OCI-LY1 (cell line): ENCODE results near the gene PPARD.

Experiments used
- H2AFZ ChIP-seq: fragments of 200-600 bp; sonication (generic), shearing (Covaris generic); 2 replicates; pipeline ENCODE4 v1.6.0; 2014; ENCODE audit warnings: antibody characterized with exemption, mild to moderate bottlenecking, low read length
- H3F3A ChIP-seq: fragments of 200-600 bp; sonication (generic), shearing (Covaris generic); 2 replicates; pipeline ENCODE4 v1.6.0; 2014; ENCODE audit warnings: mild to moderate bottlenecking, antibody characterized with exemption, low read length, moderate library complexity; ENCODE audit not compliant: insufficient read depth
- H3K27ac ChIP-seq: fragments of 200-600 bp; sonication (generic); 2 replicates; pipeline ENCODE4 v1.5.1; 2014; ENCODE audit warnings: low read length, mixed run types, mild to moderate bottlenecking, low read depth; ENCODE audit not compliant: poor library complexity, severe bottlenecking
- H3K27me3 ChIP-seq: fragments of 200-600 bp; sonication (generic); 2 replicates; pipeline ENCODE4 v1.6.0; 2014; ENCODE audit warnings: antibody characterized with exemption, mild to moderate bottlenecking, low read length, moderate library complexity; ENCODE audit not compliant: insufficient read depth
- H3K36me3 ChIP-seq: fragments of 200-600 bp; sonication (generic); 2 replicates; pipeline ENCODE4 v1.6.1; 2014; ENCODE audit warnings: mild to moderate bottlenecking, antibody characterized with exemption, low read length, moderate library complexity, mixed read lengths; ENCODE audit not compliant: insufficient read depth
- H3K4me1 ChIP-seq: fragments of 200-600 bp; sonication (generic); 2 replicates; pipeline ENCODE4 v1.5.1; 2014; ENCODE audit warnings: mild to moderate bottlenecking, low read length, moderate library complexity; ENCODE audit not compliant: insufficient read depth, severe bottlenecking
- H3K4me2 ChIP-seq: fragments of 200-600 bp; sonication (generic), shearing (Covaris generic); 2 replicates; pipeline ENCODE4 v1.6.1; 2014; ENCODE audit warnings: low read length
- H3K4me3 ChIP-seq: fragments of 200-600 bp; sonication (generic); 2 replicates; pipeline ENCODE4 v1.5.1; 2014; ENCODE audit warnings: low read length, low read depth, mild to moderate bottlenecking, mixed read lengths; ENCODE audit not compliant: poor library complexity, severe bottlenecking
- H3K79me2 ChIP-seq: fragments of 200-600 bp; shearing (Covaris generic); 2 replicates; pipeline ENCODE4 v1.6.1; 2016; ENCODE audit warnings: mixed run types, low read length, mixed read lengths; ENCODE audit not compliant: insufficient read depth
- H3K9ac ChIP-seq: fragments of 200-600 bp; sonication (generic), shearing (Covaris generic); 2 replicates; pipeline ENCODE4 v1.6.1; 2014; ENCODE audit warnings: mild to moderate bottlenecking, low read length, mixed read lengths
- H3K9me2 ChIP-seq: fragments of 200-600 bp; sonication (generic), shearing (Covaris generic); 2 replicates; pipeline ENCODE4 v1.6.1; 2014; ENCODE audit warnings: low read depth, mild to moderate bottlenecking, low read length, mixed read lengths
- H3K9me3 ChIP-seq: fragments of 200-600 bp; shearing (Covaris generic); 2 replicates; pipeline ENCODE4 v1.6.1; 2014; ENCODE audit warnings: low read length, mixed read lengths
- H4K20me1 ChIP-seq: fragments of 200-600 bp; sonication (generic), shearing (Covaris generic); 2 replicates; pipeline ENCODE4 v1.6.0; 2016; ENCODE audit warnings: mild to moderate bottlenecking, low read length; ENCODE audit not compliant: insufficient read depth
- CTCF ChIP-seq: fragments of 200-600 bp; sonication (generic), shearing (Covaris generic); IDR thresholded peaks from 2 replicates; pipeline ENCODE4 v1.5.1; 2017; ENCODE audit warnings: mild to moderate bottlenecking, antibody characterized with exemption, low read length, moderate library complexity, mixed read lengths
- EZH2 ChIP-seq: fragments of 200-600 bp; sonication (generic), shearing (Covaris generic); IDR thresholded peaks from 2 replicates; pipeline ENCODE4 v1.8.0; 2017; ENCODE audit warnings: borderline replicate concordance, mixed run types, mild to moderate bottlenecking, antibody characterized with exemption, low read length, moderate library complexity, mixed read lengths

PPARD gene

GRCh38 chr6:35382015-35382414 lies 39.7 kb downstream of the PPARD start:
- no peaks in the 10 kb centered on the region for H3K36me3 ChIP-seq
- H3K27me3 ChIP-seq: no peaks in the 10 kb centered on the region
- no peaks in the 10 kb centered on the region; the same call in 1 of the 2 replicates for H3K9me3 ChIP-seq
- H3F3A ChIP-seq: no peaks in the 10 kb centered on the region
- TF ChIP-seq EZH2 (no peak), CTCF (no peak)
- no peak overlapping the region for H3K4me3 ChIP-seq
- no peaks in the 10 kb centered on the region for H3K9me2 ChIP-seq
- no peak overlapping the region for H3K9ac ChIP-seq
- no peak overlapping the region for H2AFZ ChIP-seq
- H3K4me1 ChIP-seq: peaks cover 5% of the 10 kb centered on the region
- H4K20me1 ChIP-seq: no peaks in the 10 kb centered on the region
- H3K27ac ChIP-seq: no peak overlapping the region
- H3K4me2 ChIP-seq: no peak overlapping the region
- no peaks in the 10 kb centered on the region for H3K79me2 ChIP-seq

- no peak for TF ChIP-seq CTCF
- TF ChIP-seq EZH2: no peak
- Histone ChIP-seq H3K4me1 (peaks cover 9% of the 10 kb centered on the region), H3K27ac (no peak overlapping the region), H3K9me3 (no peaks in the 10 kb centered on the region; the same call in 1 of the 2 replicates), H3K9ac (no peak overlapping the region), H3K36me3 (no peaks in the 10 kb centered on the region), H3K79me2 (no peaks in the 10 kb centered on the region), H3K9me2 (no peaks in the 10 kb centered on the region), H3K4me2 (no peak overlapping the region), H2AFZ (no peak overlapping the region), H3K4me3 (no peak overlapping the region), H3K27me3 (no peaks in the 10 kb centered on the region), H3F3A (no peaks in the 10 kb centered on the region), H4K20me1 (no peaks in the 10 kb centered on the region)
Observed at GRCh38 chr6:35385457-35386202, 43.3 kb downstream of the PPARD start.

- Histone ChIP-seq H3K79me2 (no peaks in the 10 kb centered on the region), H4K20me1 (no peaks in the 10 kb centered on the region), H3K4me3 (no peak overlapping the region), H3K4me1 (peaks cover 9% of the 10 kb centered on the region), H3K9me3 (no peaks in the 10 kb centered on the region; the same call in 1 of the 2 replicates), H3K27ac (peak overlapping the region; percentile 9), H3K9ac (no peak overlapping the region), H3K27me3 (no peaks in the 10 kb centered on the region), H2AFZ (no peak overlapping the region), H3K4me2 (no peak overlapping the region), H3K9me2 (no peaks in the 10 kb centered on the region), H3K36me3 (no peaks in the 10 kb centered on the region), H3F3A (no peaks in the 10 kb centered on the region)
- TF ChIP-seq EZH2: no peak
- TF ChIP-seq CTCF: peak; percentile 31; the same call in 1 of the 2 replicates
Observed at GRCh38 chr6:35386989-35387388, 44.6 kb downstream of the PPARD start.
